ENCODE measurements around the gene BPTF. TPM values are rescaled to one million over a fixed set of nuclear protein-coding genes. Genes with fewer than 3 reads are reported as not detected.

BPTF gene
- total RNA-seq, 1 donor from 2014 or later: 146 TPM

DNA sequence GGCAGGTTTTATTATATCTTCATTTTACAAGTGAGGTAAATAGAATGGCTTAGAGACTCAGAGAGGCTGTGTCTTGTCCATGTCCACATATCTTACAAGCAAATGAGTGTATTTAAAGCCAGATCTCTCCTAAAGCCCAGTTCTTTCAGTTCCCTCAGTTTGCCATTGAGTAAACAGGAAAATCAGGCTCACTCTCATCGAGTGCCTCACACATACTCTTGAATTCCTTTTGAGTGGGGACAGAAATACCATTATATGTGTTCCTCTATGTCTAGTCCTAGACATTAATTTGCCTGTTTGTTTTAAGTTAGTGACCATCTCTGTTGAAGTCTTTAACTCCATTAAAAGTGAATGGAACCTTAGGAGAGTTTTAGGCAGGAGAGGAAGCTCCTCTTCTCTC is 40.1 kb downstream of the BPTF start:
- Mint-ChIP-seq H3K36me3 (ENCODE audit: unreplicated experiment) (no peaks in the 10 kb centered on the region), H3K27me3 (ENCODE audit: unreplicated experiment) (no peaks in the 10 kb centered on the region), H3K9me3 (ENCODE audit: unreplicated experiment) (no peaks in the 10 kb centered on the region), H3K4me1 (ENCODE audit: low read depth, unreplicated experiment) (peaks cover 1% of the 10 kb centered on the region), H3K27ac (ENCODE audit: unreplicated experiment) (no peak overlapping the region), H3K4me3 (ENCODE audit: unreplicated experiment) (no peak overlapping the region)
- no peak for DNase-seq
- TF ChIP-seq, protein P1, sequence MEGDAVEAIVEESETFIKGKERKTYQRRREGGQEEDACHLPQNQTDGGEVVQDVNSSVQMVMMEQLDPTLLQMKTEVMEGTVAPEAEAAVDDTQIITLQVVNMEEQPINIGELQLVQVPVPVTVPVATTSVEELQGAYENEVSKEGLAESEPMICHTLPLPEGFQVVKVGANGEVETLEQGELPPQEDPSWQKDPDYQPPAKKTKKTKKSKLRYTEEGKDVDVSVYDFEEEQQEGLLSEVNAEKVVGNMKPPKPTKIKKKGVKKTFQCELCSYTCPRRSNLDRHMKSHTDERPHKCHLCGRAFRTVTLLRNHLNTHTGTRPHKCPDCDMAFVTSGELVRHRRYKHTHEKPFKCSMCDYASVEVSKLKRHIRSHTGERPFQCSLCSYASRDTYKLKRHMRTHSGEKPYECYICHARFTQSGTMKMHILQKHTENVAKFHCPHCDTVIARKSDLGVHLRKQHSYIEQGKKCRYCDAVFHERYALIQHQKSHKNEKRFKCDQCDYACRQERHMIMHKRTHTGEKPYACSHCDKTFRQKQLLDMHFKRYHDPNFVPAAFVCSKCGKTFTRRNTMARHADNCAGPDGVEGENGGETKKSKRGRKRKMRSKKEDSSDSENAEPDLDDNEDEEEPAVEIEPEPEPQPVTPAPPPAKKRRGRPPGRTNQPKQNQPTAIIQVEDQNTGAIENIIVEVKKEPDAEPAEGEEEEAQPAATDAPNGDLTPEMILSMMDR (IDR thresholded peaks at IDR 0.05; ENCODE audit: partially characterized antibody, unreplicated experiment): no peak

DNA sequence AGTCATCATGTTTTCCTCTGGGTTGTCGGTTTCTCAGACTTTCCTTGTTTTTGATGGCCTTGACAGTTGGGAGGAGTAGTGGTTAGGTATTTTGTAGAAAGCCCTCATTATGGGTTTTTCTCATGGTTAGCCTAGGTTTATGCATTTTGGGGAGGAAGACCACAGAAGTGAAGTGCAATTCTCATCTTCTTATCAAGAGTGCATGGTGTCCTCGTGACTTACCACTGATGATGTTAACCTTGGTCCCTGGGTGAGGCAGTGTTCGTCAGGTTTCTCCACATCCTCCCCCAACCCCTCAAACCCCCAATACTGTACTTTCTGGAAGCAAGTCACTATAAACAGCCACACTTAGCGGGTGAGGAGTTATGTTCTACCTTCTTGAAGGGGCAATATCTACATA is 42.3 kb downstream of the BPTF start:
- DNase-seq: no peak
- Mint-ChIP-seq H3K36me3 (ENCODE audit: unreplicated experiment) (no peaks in the 10 kb centered on the region), H3K27me3 (ENCODE audit: unreplicated experiment) (no peaks in the 10 kb centered on the region), H3K9me3 (ENCODE audit: unreplicated experiment) (no peaks in the 10 kb centered on the region), H3K27ac (ENCODE audit: unreplicated experiment) (peak overlapping the region; percentile 19), H3K4me3 (ENCODE audit: unreplicated experiment) (no peak overlapping the region), H3K4me1 (ENCODE audit: low read depth, unreplicated experiment) (peaks cover 1% of the 10 kb centered on the region)
- TF ChIP-seq, protein P1 (IDR thresholded peaks at IDR 0.05; ENCODE audit: partially characterized antibody, unreplicated experiment): no peak

DNA sequence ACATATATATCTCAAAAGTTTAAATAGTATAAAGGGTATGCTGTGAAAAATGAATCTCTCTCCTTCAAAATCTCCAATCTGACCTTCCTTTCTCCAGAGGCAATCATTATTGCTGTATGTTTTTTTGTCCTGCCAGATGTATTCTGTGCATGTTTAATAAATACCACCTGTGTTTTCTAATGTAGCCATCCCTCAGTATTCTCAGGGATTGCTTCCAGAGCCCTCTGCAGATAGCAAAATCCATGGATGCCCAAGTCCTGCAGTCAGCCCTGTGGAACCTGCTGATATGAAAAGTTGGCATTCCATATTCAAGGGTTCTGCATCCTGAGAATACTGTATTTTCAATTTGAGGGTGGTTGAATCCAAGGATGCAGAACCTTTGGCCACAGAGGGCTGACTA is 42.9 kb downstream of the BPTF start:
- H3K4me3 Mint-ChIP-seq (ENCODE audit: unreplicated experiment): no peak overlapping the region
- H3K9me3 Mint-ChIP-seq (ENCODE audit: unreplicated experiment): no peaks in the 10 kb centered on the region
- peaks cover 1% of the 10 kb centered on the region for H3K4me1 Mint-ChIP-seq (ENCODE audit: low read depth, unreplicated experiment)
- TF ChIP-seq, protein P1 (IDR thresholded peaks at IDR 0.05; ENCODE audit: partially characterized antibody, unreplicated experiment): no peak
- no peak for DNase-seq
- H3K36me3 Mint-ChIP-seq (ENCODE audit: unreplicated experiment): no peaks in the 10 kb centered on the region
- H3K27me3 Mint-ChIP-seq (ENCODE audit: unreplicated experiment): no peaks in the 10 kb centered on the region
- H3K27ac Mint-ChIP-seq (ENCODE audit: unreplicated experiment): no peak overlapping the region

DNA sequence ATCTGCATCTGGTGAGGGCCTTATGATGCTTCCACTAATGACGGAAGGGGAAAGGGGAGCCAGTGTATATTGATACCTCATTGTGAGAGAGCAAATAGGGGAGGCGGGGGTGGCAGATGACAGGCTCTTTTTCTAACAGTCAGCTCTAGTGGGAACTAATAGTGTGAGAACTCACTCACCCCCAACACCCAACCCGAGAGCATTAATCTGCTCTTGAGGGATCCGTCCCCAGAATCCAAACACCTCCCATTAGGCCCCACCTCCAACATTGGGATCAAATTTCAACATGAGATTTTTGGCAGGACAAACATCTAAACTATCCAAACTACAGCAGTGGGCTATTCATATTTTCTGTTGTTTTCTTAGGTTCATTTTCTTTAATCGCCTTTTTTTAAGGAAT is 54.4 kb downstream of the BPTF start:
- Mint-ChIP-seq H3K27ac (ENCODE audit: unreplicated experiment) (no peak overlapping the region), H3K4me3 (ENCODE audit: unreplicated experiment) (no peak overlapping the region), H3K4me1 (ENCODE audit: low read depth, unreplicated experiment) (peaks cover 4% of the 10 kb centered on the region), H3K27me3 (ENCODE audit: unreplicated experiment) (no peaks in the 10 kb centered on the region), H3K9me3 (ENCODE audit: unreplicated experiment) (no peaks in the 10 kb centered on the region), H3K36me3 (ENCODE audit: unreplicated experiment) (no peaks in the 10 kb centered on the region)
- TF ChIP-seq, protein P1 (IDR thresholded peaks at IDR 0.05; ENCODE audit: partially characterized antibody, unreplicated experiment): no peak
- no peak for DNase-seq

DNA sequence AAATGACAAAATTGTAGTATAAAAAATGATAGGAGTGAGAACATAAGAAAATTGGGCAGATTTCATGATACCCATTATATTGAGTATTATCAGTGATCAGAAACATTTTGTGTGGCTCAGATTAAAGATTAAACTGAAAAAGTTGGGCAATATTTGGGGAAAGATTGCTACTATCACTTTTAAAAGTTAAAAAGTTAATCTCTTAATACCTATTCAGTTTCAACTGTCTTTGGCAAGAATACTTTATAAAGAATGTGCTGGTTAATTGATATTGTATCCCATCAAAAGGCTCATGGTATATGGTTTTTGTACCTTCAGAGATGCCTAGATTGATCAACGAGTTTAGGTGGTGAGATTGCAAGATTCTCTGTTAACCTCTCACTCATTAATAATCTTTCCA is 55.8 kb downstream of the BPTF start:
- Mint-ChIP-seq H3K4me3 (ENCODE audit: unreplicated experiment) (no peak overlapping the region), H3K27me3 (ENCODE audit: unreplicated experiment) (no peaks in the 10 kb centered on the region), H3K9me3 (ENCODE audit: unreplicated experiment) (no peaks in the 10 kb centered on the region), H3K36me3 (ENCODE audit: unreplicated experiment) (no peaks in the 10 kb centered on the region), H3K4me1 (ENCODE audit: low read depth, unreplicated experiment) (peaks cover 4% of the 10 kb centered on the region), H3K27ac (ENCODE audit: unreplicated experiment) (no peak overlapping the region)
- no peak for DNase-seq
- TF ChIP-seq, protein P1 (IDR thresholded peaks at IDR 0.05; ENCODE audit: partially characterized antibody, unreplicated experiment): no peak
